HCT116 (cell line): ENCODE results near the gene PDE7B.

ENCODE experiments used
- CEBPB ChIP-seq: IDR thresholded peaks from 2 replicates; pipeline ENCODE4 v1.6.1; 2012; ENCODE audit warnings: low read depth
- EZH2 ChIP-seq: fragments of 200-600 bp; sonication (generic); IDR thresholded peaks from 2 replicates; pipeline ENCODE4 v1.6.1; 2017; ENCODE audit warnings: antibody characterized with exemption, mixed run types
- EZH2phosphoT487 ChIP-seq: fragments of 200-600 bp; IDR thresholded peaks from 2 replicates; pipeline ENCODE4 v1.6.1; 2018; ENCODE audit warnings: antibody characterized with exemption, borderline replicate concordance
- FOSL1 ChIP-seq: IDR thresholded peaks from 2 replicates; pipeline ENCODE4 v1.6.1; 2012; ENCODE audit warnings: low read depth
- JUND ChIP-seq: IDR thresholded peaks from 2 replicates; pipeline ENCODE4 v1.6.1; 2012
- POLR2A ChIP-seq: IDR thresholded peaks from 2 replicates; pipeline ENCODE4 v1.7.0; 2011; ENCODE audit warnings: borderline replicate concordance; ENCODE audit not compliant: insufficient read depth, insufficient read length; ENCODE audit errors: extremely low read depth
- POLR2AphosphoS5 ChIP-seq: IDR thresholded peaks from 2 replicates; pipeline ENCODE4 v1.6.1; 2011; ENCODE audit warnings: mild to moderate bottlenecking, low read depth, low read length, moderate library complexity
- SP1 ChIP-seq: IDR thresholded peaks from 2 replicates; pipeline ENCODE4 v1.6.1; 2012; ENCODE audit warnings: low read depth
- SRF ChIP-seq: IDR thresholded peaks from 2 replicates; pipeline ENCODE4 v1.6.1; 2012; ENCODE audit warnings: low read depth
- TF ChIP-seq, protein P1 (sequence below), 3 experiments: fragments of 200-600 bp in 1 of 3; sonication (generic) in 1 of 3; IDR thresholded peaks in 2 of 3; conservative IDR thresholded peaks in 1 of 3; 2 replicates each; pipeline ENCODE4 v1.5.1; 2012 to 2017; ENCODE audit warnings: low read depth in 2 of 3, low read length in 2 of 3, antibody characterized with exemption in 1 of 3, borderline replicate concordance in 1 of 3, control low read depth in 1 of 3, mild to moderate bottlenecking in 1 of 3, mixed read lengths in 1 of 3, mixed run types in 1 of 3, moderate library complexity in 1 of 3; ENCODE audit not compliant: insufficient read depth in 1 of 3
- TF ChIP-seq, protein P2 (sequence below): IDR thresholded peaks from 2 replicates; pipeline ENCODE4 v1.6.1; 2012
- TF ChIP-seq, protein P3 (sequence below): IDR thresholded peaks from 2 replicates; pipeline ENCODE4 v1.6.1; 2012
- TF ChIP-seq, protein P4 (sequence below): IDR thresholded peaks from 2 replicates; pipeline ENCODE4 v1.6.1; 2012; ENCODE audit warnings: low read depth

DNA sequence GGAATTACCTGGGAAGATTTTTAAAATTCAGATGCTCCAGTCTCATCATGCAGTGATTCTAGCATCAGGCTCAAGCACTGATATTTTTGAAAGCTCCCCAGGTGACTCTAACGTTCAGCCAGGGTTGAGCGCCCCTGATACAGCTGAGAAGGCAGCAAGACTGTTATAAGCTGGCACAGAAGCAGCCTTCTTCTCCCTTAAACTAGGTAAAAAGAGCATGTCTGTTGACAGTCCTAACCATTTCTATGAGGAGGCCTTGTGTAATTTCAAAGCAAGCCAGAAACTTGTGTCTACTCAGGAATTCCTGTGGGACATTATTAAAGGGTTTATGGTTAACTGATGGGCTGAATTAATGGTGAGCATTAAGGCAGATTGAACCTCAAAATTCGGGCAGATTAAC lies 141.9 kb downstream of the PDE7B start:
- TF ChIP-seq, protein P1, sequence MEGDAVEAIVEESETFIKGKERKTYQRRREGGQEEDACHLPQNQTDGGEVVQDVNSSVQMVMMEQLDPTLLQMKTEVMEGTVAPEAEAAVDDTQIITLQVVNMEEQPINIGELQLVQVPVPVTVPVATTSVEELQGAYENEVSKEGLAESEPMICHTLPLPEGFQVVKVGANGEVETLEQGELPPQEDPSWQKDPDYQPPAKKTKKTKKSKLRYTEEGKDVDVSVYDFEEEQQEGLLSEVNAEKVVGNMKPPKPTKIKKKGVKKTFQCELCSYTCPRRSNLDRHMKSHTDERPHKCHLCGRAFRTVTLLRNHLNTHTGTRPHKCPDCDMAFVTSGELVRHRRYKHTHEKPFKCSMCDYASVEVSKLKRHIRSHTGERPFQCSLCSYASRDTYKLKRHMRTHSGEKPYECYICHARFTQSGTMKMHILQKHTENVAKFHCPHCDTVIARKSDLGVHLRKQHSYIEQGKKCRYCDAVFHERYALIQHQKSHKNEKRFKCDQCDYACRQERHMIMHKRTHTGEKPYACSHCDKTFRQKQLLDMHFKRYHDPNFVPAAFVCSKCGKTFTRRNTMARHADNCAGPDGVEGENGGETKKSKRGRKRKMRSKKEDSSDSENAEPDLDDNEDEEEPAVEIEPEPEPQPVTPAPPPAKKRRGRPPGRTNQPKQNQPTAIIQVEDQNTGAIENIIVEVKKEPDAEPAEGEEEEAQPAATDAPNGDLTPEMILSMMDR (IDR thresholded peaks at IDR 0.05 in 2 of 3, conservative IDR thresholded peaks at IDR 0.05 in 1 of 3; ENCODE audit: borderline replicate concordance in 1 of 3, insufficient read depth in 1 of 3, low read depth in 2 of 3, low read length in 2 of 3), result no peak
- no peak for TF ChIP-seq CEBPB
- TF ChIP-seq, protein P2, sequence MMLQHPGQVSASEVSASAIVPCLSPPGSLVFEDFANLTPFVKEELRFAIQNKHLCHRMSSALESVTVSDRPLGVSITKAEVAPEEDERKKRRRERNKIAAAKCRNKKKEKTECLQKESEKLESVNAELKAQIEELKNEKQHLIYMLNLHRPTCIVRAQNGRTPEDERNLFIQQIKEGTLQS, result no peak
- no peak for TF ChIP-seq EZH2
- TF ChIP-seq EZH2phosphoT487, result no peak
- TF ChIP-seq POLR2AphosphoS5, result no peak
- TF ChIP-seq FOSL1, result no peak
- TF ChIP-seq POLR2A, result no peak
- no peak for TF ChIP-seq JUND
- TF ChIP-seq, protein P3, sequence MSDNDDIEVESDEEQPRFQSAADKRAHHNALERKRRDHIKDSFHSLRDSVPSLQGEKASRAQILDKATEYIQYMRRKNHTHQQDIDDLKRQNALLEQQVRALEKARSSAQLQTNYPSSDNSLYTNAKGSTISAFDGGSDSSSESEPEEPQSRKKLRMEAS, result no peak
- no peak for TF ChIP-seq SRF
- TF ChIP-seq, protein P4, sequence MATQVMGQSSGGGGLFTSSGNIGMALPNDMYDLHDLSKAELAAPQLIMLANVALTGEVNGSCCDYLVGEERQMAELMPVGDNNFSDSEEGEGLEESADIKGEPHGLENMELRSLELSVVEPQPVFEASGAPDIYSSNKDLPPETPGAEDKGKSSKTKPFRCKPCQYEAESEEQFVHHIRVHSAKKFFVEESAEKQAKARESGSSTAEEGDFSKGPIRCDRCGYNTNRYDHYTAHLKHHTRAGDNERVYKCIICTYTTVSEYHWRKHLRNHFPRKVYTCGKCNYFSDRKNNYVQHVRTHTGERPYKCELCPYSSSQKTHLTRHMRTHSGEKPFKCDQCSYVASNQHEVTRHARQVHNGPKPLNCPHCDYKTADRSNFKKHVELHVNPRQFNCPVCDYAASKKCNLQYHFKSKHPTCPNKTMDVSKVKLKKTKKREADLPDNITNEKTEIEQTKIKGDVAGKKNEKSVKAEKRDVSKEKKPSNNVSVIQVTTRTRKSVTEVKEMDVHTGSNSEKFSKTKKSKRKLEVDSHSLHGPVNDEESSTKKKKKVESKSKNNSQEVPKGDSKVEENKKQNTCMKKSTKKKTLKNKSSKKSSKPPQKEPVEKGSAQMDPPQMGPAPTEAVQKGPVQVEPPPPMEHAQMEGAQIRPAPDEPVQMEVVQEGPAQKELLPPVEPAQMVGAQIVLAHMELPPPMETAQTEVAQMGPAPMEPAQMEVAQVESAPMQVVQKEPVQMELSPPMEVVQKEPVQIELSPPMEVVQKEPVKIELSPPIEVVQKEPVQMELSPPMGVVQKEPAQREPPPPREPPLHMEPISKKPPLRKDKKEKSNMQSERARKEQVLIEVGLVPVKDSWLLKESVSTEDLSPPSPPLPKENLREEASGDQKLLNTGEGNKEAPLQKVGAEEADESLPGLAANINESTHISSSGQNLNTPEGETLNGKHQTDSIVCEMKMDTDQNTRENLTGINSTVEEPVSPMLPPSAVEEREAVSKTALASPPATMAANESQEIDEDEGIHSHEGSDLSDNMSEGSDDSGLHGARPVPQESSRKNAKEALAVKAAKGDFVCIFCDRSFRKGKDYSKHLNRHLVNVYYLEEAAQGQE, result no peak
- no peak for TF ChIP-seq SP1
